Measurements from ENCODE around the gene PCED1A. TPM values are rescaled to one million over a fixed set of nuclear protein-coding genes. Genes with fewer than 3 reads are reported as not detected.

The PCED1A gene
- total and polyA plus RNA-seq, 2 of the 13 experiments (the other 11 are each of a cell fraction or from before 2014, with no cell fraction given): 40.1 to 84.2 TPM

DNA sequence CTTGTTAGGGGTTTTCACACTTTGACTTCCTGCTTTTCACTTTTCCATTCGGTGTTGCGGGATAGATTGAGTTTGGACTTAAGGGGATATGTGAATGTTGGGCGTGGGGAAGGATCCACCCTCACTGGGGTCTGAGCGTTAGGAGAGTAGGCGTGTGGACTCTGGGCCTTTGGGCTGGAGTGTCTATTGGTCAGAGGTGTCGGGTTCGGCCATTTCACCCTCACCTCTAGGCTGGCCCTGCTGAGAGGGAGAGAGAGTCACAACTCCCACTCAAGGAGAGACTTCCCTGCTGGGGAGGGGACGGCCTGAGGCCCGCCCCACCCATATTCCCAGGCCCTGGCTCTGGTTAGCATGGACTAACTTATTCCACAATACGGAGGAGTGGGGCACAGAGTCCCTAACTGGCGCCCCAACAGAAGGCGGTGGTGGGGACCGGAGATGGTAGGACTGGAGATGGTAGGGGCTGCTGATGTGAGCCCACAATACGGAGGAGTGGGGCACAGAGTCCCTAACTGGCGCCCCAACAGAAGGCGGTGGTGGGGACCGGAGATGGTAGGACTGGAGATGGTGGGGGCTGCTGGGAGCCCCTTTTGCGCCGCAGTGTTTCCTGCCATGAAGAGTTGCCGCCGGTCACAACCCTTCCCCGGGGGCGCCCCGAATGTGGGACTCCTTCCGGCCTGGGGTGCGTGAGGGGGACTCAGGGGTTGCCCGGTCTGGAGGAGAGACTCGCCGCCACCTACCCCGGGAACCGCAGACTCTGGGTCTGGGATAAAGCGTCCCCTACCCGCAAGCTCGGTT lies 31.4 kb upstream of the PCED1A start (continued):
- TF ChIP-seq, protein P1, sequence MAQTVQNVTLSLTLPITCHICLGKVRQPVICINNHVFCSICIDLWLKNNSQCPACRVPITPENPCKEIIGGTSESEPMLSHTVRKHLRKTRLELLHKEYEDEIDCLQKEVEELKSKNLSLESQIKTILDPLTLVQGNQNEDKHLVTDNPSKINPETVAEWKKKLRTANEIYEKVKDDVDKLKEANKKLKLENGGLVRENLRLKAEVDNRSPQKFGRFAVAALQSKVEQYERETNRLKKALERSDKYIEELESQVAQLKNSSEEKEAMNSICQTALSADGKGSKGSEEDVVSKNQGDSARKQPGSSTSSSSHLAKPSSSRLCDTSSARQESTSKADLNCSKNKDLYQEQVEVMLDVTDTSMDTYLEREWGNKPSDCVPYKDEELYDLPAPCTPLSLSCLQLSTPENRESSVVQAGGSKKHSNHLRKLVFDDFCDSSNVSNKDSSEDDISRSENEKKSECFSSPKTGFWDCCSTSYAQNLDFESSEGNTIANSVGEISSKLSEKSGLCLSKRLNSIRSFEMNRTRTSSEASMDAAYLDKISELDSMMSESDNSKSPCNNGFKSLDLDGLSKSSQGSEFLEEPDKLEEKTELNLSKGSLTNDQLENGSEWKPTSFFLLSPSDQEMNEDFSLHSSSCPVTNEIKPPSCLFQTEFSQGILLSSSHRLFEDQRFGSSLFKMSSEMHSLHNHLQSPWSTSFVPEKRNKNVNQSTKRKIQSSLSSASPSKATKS (CRISPR knock-in tag; IDR thresholded peaks at IDR 0.05): peak; percentile 18; the same call in 1 of the 2 replicates
- TF ChIP-seq ZNF761 (CRISPR knock-in tag; conservative IDR thresholded peaks at IDR 0.05) (0 out of 2 replicates have a peak, but pooled peaks have one; percentile 4), ZSCAN21 (CRISPR knock-in tag; IDR thresholded peaks at IDR 0.05; ENCODE audit: borderline replicate concordance) (no peak; the same call in 1 of the 2 replicates), DPF2 (CRISPR knock-in tag; IDR thresholded peaks at IDR 0.05; ENCODE audit: borderline replicate concordance, low read depth) (0 out of 2 replicates have a peak, but pooled peaks have one; percentile 38), EEA1 (CRISPR knock-in tag; IDR thresholded peaks at IDR 0.05; ENCODE audit: borderline replicate concordance) (no peak), LCORL (IDR thresholded peaks at IDR 0.05) (no peak), LCORL (CRISPR knock-in tag; IDR thresholded peaks at IDR 0.05) (no peak), GTF3A (CRISPR knock-in tag; conservative IDR thresholded peaks at IDR 0.05) (0 out of 2 replicates have a peak, but pooled peaks have one; percentile 15), ZNF598 (CRISPR knock-in tag; IDR thresholded peaks at IDR 0.05; ENCODE audit: borderline replicate concordance) (peak; percentile 16; the same call in 1 of the 2 replicates), ZFP36L1 (CRISPR knock-in tag; IDR thresholded peaks at IDR 0.05) (0 out of 2 replicates have a peak, but pooled peaks have one; percentile 32), HES4 (CRISPR knock-in tag; IDR thresholded peaks at IDR 0.05; ENCODE audit: borderline replicate concordance) (peak; percentile 41; the same call in 1 of the 2 replicates), SRY (CRISPR knock-in tag; IDR thresholded peaks at IDR 0.05) (peak; percentile 49; the same call in 1 of the 2 replicates), SAP130 (CRISPR knock-in tag; IDR thresholded peaks at IDR 0.05; ENCODE audit: low read depth) (peak; percentile 51), NFATC3 (CRISPR knock-in tag; IDR thresholded peaks at IDR 0.05) (no peak), SMAD1 (CRISPR knock-in tag; IDR thresholded peaks at IDR 0.05; ENCODE audit: borderline replicate concordance, low read depth) (peak; percentile 21; the same call in 1 of the 2 replicates), ZNF570 (CRISPR knock-in tag; IDR thresholded peaks at IDR 0.05; ENCODE audit: borderline replicate concordance) (0 out of 2 replicates have a peak, but pooled peaks have one; percentile 16), ZNF230 (CRISPR knock-in tag; IDR thresholded peaks at IDR 0.05) (0 out of 2 replicates have a peak, but pooled peaks have one; percentile 13), RXRB (CRISPR knock-in tag; IDR thresholded peaks at IDR 0.05; ENCODE audit: borderline replicate concordance) (no peak)
- TF ChIP-seq, protein P2, sequence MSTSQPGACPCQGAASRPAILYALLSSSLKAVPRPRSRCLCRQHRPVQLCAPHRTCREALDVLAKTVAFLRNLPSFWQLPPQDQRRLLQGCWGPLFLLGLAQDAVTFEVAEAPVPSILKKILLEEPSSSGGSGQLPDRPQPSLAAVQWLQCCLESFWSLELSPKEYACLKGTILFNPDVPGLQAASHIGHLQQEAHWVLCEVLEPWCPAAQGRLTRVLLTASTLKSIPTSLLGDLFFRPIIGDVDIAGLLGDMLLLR (CRISPR knock-in tag; IDR thresholded peaks at IDR 0.05): 0 out of 2 replicates have a peak, but pooled peaks have one; percentile 44
- TF ChIP-seq, protein P3, sequence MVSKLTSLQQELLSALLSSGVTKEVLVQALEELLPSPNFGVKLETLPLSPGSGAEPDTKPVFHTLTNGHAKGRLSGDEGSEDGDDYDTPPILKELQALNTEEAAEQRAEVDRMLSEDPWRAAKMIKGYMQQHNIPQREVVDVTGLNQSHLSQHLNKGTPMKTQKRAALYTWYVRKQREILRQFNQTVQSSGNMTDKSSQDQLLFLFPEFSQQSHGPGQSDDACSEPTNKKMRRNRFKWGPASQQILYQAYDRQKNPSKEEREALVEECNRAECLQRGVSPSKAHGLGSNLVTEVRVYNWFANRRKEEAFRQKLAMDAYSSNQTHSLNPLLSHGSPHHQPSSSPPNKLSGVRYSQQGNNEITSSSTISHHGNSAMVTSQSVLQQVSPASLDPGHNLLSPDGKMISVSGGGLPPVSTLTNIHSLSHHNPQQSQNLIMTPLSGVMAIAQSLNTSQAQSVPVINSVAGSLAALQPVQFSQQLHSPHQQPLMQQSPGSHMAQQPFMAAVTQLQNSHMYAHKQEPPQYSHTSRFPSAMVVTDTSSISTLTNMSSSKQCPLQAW (CRISPR knock-in tag; IDR thresholded peaks at IDR 0.05): peak; percentile 6; the same call in 1 of the 2 replicates
- TF ChIP-seq, protein P4, sequence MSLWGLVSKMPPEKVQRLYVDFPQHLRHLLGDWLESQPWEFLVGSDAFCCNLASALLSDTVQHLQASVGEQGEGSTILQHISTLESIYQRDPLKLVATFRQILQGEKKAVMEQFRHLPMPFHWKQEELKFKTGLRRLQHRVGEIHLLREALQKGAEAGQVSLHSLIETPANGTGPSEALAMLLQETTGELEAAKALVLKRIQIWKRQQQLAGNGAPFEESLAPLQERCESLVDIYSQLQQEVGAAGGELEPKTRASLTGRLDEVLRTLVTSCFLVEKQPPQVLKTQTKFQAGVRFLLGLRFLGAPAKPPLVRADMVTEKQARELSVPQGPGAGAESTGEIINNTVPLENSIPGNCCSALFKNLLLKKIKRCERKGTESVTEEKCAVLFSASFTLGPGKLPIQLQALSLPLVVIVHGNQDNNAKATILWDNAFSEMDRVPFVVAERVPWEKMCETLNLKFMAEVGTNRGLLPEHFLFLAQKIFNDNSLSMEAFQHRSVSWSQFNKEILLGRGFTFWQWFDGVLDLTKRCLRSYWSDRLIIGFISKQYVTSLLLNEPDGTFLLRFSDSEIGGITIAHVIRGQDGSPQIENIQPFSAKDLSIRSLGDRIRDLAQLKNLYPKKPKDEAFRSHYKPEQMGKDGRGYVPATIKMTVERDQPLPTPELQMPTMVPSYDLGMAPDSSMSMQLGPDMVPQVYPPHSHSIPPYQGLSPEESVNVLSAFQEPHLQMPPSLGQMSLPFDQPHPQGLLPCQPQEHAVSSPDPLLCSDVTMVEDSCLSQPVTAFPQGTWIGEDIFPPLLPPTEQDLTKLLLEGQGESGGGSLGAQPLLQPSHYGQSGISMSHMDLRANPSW (CRISPR knock-in tag; IDR thresholded peaks at IDR 0.05; ENCODE audit: borderline replicate concordance): 0 out of 2 replicates have a peak, but pooled peaks have one; percentile 41

Measured in HepG2 (cell line).